ENCODE data around the gene HTRA1.

- TF ChIP-seq TAF1 (IDR thresholded peaks at IDR 0.05; ENCODE audit: borderline replicate concordance, insufficient read depth, low read length) (no peak), REST (IDR thresholded peaks at IDR 0.05; ENCODE audit: insufficient read depth in 1 of 2, low read depth in 2 of 2, low read length in 2 of 2) (no peak), SIN3A (IDR thresholded peaks at IDR 0.05; ENCODE audit: borderline replicate concordance, insufficient read depth, low read length) (no peak), POLR2AphosphoS5 (IDR thresholded peaks at IDR 0.05; ENCODE audit: low read depth, low read length) (no peak), FOXP2 (optimal IDR thresholded peaks at IDR 0.05; ENCODE audit: borderline replicate concordance, extremely low read depth, extremely low read length, insufficient read depth) (no peak)
Observed at GRCh38 chr10:122492999-122493481, 31.7 kb downstream of the HTRA1 start.

All from PFSK-1 (cell line).